OCI-LY7 (cell line): ENCODE data around the gene STX12.

Experiments used
- EZH2phosphoT487 ChIP-seq: fragments of 200-600 bp; sonication (generic); IDR thresholded peaks from 2 replicates; pipeline ENCODE4 v1.6.1; 2018; ENCODE audit warnings: low read depth, borderline replicate concordance, mild to moderate bottlenecking, mixed run types, antibody characterized with exemption, low read length, moderate library complexity, mixed read lengths
- TF ChIP-seq, protein P1 (sequence below): fragments of 200-600 bp; sonication (generic); conservative IDR thresholded peaks from 2 replicates; pipeline ENCODE4 v1.5.1; 2014; ENCODE audit warnings: mild to moderate bottlenecking, antibody characterized with exemption, low read length, moderate library complexity, mixed read lengths

DNA sequence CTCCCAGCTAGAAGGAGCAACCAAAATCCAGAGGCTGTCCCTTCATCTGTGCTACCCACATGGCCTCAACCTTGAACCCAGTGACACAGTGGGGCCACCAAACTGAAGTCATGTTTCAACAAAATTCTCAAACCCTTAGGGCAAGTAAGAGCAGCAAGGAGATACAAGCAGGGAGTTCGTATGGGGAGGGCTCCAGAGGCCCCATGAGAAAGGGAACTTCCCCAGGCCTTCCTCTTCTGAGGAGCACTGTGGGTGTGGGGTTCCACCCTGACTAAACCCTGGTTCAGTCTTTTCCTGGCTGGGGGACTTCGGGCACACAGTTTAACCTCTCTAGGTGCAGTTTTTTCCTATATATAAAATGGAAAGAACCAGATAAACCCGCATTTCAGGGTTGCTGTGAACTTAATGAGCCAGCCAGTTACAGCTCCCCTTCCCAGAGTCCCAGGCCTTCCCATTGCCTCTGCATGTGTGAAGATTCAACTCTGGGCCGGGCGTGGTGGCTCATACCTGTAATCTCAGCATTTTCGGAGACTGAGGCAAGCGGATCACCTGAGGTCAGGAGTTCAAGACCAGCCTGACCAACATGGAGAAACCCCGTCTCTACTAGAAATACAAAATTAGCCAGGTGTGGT, 91.4 kb downstream of the STX12 start:
- TF ChIP-seq, protein P1, sequence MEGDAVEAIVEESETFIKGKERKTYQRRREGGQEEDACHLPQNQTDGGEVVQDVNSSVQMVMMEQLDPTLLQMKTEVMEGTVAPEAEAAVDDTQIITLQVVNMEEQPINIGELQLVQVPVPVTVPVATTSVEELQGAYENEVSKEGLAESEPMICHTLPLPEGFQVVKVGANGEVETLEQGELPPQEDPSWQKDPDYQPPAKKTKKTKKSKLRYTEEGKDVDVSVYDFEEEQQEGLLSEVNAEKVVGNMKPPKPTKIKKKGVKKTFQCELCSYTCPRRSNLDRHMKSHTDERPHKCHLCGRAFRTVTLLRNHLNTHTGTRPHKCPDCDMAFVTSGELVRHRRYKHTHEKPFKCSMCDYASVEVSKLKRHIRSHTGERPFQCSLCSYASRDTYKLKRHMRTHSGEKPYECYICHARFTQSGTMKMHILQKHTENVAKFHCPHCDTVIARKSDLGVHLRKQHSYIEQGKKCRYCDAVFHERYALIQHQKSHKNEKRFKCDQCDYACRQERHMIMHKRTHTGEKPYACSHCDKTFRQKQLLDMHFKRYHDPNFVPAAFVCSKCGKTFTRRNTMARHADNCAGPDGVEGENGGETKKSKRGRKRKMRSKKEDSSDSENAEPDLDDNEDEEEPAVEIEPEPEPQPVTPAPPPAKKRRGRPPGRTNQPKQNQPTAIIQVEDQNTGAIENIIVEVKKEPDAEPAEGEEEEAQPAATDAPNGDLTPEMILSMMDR, result no peak
- TF ChIP-seq EZH2phosphoT487, result no peak
